Lower lobe of right lung (tissue), 2 donors: ENCODE measurements around the gene MRPL3. TPM values are rescaled to one million over a fixed set of nuclear protein-coding genes. Genes with fewer than 3 reads are reported as not detected.

Source experiments
- ATAC-seq, 2 donors: fragments of 200-7000 bp; cut with Tn5 transposase; one replicate each; pipeline ENCODE4 v1.9.1; 2020 to 2022; ENCODE audit warnings: mild to moderate bottlenecking in 2 of 2, moderate library complexity in 2 of 2
- DNase-seq: peaks from one replicate; pipeline ENCODE4 v3.0.0-alpha.2; 2020
- H3K27ac ChIP-seq: fragments of 200-600 bp; one replicate; pipeline ENCODE4 v1.8.0; 2022
- H3K27me3 ChIP-seq: fragments of 200-600 bp; one replicate; pipeline ENCODE4 v1.8.0; 2022; ENCODE audit warnings: low read depth
- H3K36me3 ChIP-seq: fragments of 200-600 bp; one replicate; pipeline ENCODE4 v1.8.0; 2022; ENCODE audit warnings: mild to moderate bottlenecking
- H3K4me1 ChIP-seq: fragments of 200-600 bp; one replicate; pipeline ENCODE4 v1.8.0; 2022
- H3K4me3 ChIP-seq: fragments of 200-600 bp; one replicate; pipeline ENCODE4 v1.8.0; 2022; ENCODE audit warnings: mild to moderate bottlenecking
- H3K9me3 ChIP-seq: fragments of 200-600 bp; one replicate; pipeline ENCODE4 v1.8.0; 2022
- intact Hi-C: fragments of 100-400 bp; cut with DNase I; formaldehyde crosslinking; loops from one replicate; pipeline ENCODE4 v1.11.0; 2022
- total RNA-seq: library from RNA; stranded (reverse); fragmentation: NEBNext Ultra II Directional; extraction: Animal tissue kit (Norgen Biotek cat#: 25700); gene quantifications from one replicate; pipeline ENCODE4 v1.2.1, GENCODE V29; 2021
- TF ChIP-seq, protein P1 (sequence below): fragments of 200-600 bp; IDR thresholded peaks from one replicate; pipeline ENCODE4 v1.8.0; 2022; ENCODE audit warnings: antibody characterized with exemption, mild to moderate bottlenecking
- donor health status: DM: no; HTN: yes; CAD: no; lungs with severe emphysema.

MRPL3 gene
- total RNA-seq, 1 donor from 2014 or later, result 48.4 TPM

DNA sequence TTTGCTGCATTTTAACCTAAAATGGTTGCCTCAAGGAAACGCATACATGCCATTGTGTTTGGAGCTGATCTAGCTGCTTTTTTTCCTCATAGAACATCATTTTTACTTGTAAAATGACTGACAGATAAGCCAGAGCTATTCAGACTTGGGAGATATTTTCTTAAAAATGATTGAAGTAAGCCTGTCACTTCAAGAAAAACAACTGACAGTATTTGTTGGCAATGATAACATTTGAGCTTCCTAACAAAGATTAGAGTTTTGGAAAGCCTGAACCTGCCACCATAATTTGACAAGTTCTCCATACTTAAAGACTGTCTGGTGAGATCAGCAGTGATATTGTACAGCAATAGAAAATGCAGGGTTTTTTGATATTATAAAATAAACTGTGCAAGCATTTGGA, 27.6 kb upstream of the MRPL3 start:
- H3K4me3 ChIP-seq, result no peak overlapping the region
- H3K4me1 ChIP-seq, result no peaks in the 10 kb centered on the region
- intact Hi-C loops, result no loop called here
- TF ChIP-seq, protein P1, sequence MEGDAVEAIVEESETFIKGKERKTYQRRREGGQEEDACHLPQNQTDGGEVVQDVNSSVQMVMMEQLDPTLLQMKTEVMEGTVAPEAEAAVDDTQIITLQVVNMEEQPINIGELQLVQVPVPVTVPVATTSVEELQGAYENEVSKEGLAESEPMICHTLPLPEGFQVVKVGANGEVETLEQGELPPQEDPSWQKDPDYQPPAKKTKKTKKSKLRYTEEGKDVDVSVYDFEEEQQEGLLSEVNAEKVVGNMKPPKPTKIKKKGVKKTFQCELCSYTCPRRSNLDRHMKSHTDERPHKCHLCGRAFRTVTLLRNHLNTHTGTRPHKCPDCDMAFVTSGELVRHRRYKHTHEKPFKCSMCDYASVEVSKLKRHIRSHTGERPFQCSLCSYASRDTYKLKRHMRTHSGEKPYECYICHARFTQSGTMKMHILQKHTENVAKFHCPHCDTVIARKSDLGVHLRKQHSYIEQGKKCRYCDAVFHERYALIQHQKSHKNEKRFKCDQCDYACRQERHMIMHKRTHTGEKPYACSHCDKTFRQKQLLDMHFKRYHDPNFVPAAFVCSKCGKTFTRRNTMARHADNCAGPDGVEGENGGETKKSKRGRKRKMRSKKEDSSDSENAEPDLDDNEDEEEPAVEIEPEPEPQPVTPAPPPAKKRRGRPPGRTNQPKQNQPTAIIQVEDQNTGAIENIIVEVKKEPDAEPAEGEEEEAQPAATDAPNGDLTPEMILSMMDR, result no peak
- no peak for ATAC-seq
- no peak overlapping the region for H3K27ac ChIP-seq
- peaks cover 16% of the 10 kb centered on the region for H3K27me3 ChIP-seq
- no peak for DNase-seq
- H3K36me3 ChIP-seq, result no peaks in the 10 kb centered on the region
- H3K9me3 ChIP-seq, result no peaks in the 10 kb centered on the region

GRCh38 chr3:131526801-131527347, 24.1 kb upstream of the MRPL3 start:
- Histone ChIP-seq H3K27ac (no peak overlapping the region), H3K4me3 (peak overlapping the region; percentile 8)
- peak; percentile 26 to 58 for ATAC-seq

DNA sequence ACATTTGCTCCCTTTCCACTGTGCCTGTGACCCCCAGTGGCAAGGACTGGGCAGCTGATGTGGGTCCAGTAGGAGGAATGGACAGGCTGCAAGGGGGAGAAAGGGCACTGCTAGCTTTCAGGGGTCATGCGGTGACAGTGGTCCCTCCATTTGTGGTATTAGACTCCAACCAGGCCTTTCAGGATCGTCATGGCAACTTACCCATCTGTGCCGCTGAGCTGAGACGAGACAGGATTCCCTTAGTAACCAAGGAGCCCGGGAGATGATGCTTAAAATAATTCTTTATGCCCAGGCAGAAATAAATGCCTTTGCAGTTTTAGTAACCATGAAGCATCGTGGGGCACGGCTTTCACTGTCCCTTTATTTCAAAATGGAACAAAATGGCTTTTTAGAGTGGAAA, 15.9 kb upstream of the MRPL3 start:
- TF ChIP-seq, protein P1, result no peak
- Histone ChIP-seq H3K4me3 (no peak overlapping the region), H3K27ac (no peak overlapping the region), H3K27me3 (peaks cover 8% of the 10 kb centered on the region), H3K36me3 (no peaks in the 10 kb centered on the region), H3K4me1 (no peaks in the 10 kb centered on the region), H3K9me3 (no peaks in the 10 kb centered on the region)
- DNase-seq, result no peak
- intact Hi-C loops, result no loop called here
- no peak for ATAC-seq

More at GRCh38 chr3:131526801-131527347, 24.1 kb upstream of the MRPL3 start:
- intact Hi-C loops, result no loop called here
- Histone ChIP-seq H3K4me1 (no peaks in the 10 kb centered on the region), H3K27me3 (peaks cover 27% of the 10 kb centered on the region), H3K9me3 (no peaks in the 10 kb centered on the region), H3K36me3 (no peaks in the 10 kb centered on the region)
- TF ChIP-seq, protein P1, result no peak
- DNase-seq, result peak; percentile 49

DNA sequence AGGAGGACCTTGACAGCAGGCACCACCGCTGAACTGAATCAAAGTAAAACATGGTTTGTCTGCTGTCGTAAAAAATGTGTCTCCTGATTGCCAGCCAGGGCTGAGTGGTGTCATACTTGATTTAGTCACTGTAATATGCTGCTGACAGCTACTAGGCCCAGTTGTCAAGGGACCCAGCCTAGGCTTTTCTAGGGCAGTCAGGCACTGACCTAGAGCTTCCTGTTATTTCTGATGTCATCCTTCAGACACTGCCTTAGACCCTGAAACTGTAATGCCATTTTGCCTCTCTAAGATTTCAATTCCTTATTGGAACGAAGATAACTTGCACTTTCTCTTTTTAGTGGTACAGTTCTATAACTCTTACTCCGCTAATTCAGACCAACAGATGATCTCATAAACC, 2.6 kb upstream of the MRPL3 start:
- TF ChIP-seq, protein P1, result no peak
- H3K4me3 ChIP-seq, result no peak overlapping the region
- intact Hi-C loops, result no loop called here

GRCh38 chr3:131503320-131503635, 507 bp upstream of the MRPL3 start:
- TF ChIP-seq, protein P1, result no peak
- Histone ChIP-seq H3K4me1 (peaks cover 27% of the 10 kb centered on the region), H3K36me3 (peaks cover 30% of the 10 kb centered on the region), H3K4me3 (peak overlapping the region; percentile 90), H3K27me3 (peaks cover 3% of the 10 kb centered on the region), H3K27ac (peak overlapping the region; percentile 84), H3K9me3 (no peaks in the 10 kb centered on the region)
- ATAC-seq (peak in 1 of 2 donors; percentile 20), DNase-seq (no peak)
- intact Hi-C loops, result no loop called here

More for the DNA sequence above, 2.6 kb upstream of the MRPL3 start:
- no peaks in the 10 kb centered on the region for H3K9me3 ChIP-seq
- peaks cover 10% of the 10 kb centered on the region for H3K27me3 ChIP-seq
- peaks cover 9% of the 10 kb centered on the region for H3K36me3 ChIP-seq
- H3K4me1 ChIP-seq, result peaks cover 27% of the 10 kb centered on the region
- DNase-seq, result no peak
- H3K27ac ChIP-seq, result no peak overlapping the region
- ATAC-seq, result no peak
